CD4-positive, alpha-beta T cell (primary cell): ENCODE data around the gene CDKN2B-AS1. TPM values are rescaled to one million over a fixed set of nuclear protein-coding genes. Genes with fewer than 3 reads are reported as not detected.
A peak's percentile ranks its signal among the peaks of the same experiment; 100 is the strongest.

Source experiments
- ATAC-seq: fragments of 200-7000 bp; cut with Tn5 transposase; one replicate; pipeline ENCODE4 v1.10.0; 2022; ENCODE audit warnings: mild to moderate bottlenecking; ENCODE audit not compliant: poor library complexity
- CTCF ChIA-PET: fragments of 350-600 bp; sonication (Branson Sonifier 250); formaldehyde crosslinking; loops from one replicate; lab custom pipeline; 2021; ENCODE audit warnings: antibody characterized with exemption, inconsistent platforms; lab: Charles Lee
- POLR2A ChIA-PET: fragments of 350-600 bp; sonication (Branson Sonifier 250); formaldehyde crosslinking; loops from one replicate; lab custom pipeline; 2021; ENCODE audit warnings: antibody characterized with exemption, inconsistent platforms; lab: Charles Lee
- DNase-seq, 14 experiments: peaks; one replicate each; pipeline ENCODE4 v3.0.0-alpha.2; 2013 to 2020; ENCODE audit warnings: mixed read lengths in 2 of 14
- H3K27ac ChIP-seq, 2 donors: one replicate each; pipeline versions ENCODE4 v1.5.1 to v1.7.0; 2013; ENCODE audit warnings: low read length in 2 of 2, low read depth in 1 of 2, mild to moderate bottlenecking in 1 of 2
- H3K27me3 ChIP-seq, 2 experiments: 1 replicate in 1 of 2; 2 replicates in 1 of 2; pipeline versions ENCODE4 v1.6.1 to v1.7.0; 2013; ENCODE audit warnings: low read length in 2 of 2, control low read depth in 1 of 2, mild to moderate bottlenecking in 1 of 2, moderate library complexity in 1 of 2; ENCODE audit not compliant: insufficient read depth in 2 of 2, control insufficient read depth in 1 of 2
- H3K36me3 ChIP-seq: one replicate; pipeline ENCODE4 v1.6.1; 2013; ENCODE audit warnings: low read length, control low read depth; ENCODE audit not compliant: insufficient read depth
- H3K4me1 ChIP-seq: one replicate; pipeline ENCODE4 v1.6.1; 2013; ENCODE audit warnings: low read length, control low read depth; ENCODE audit not compliant: insufficient read depth
- H3K4me3 ChIP-seq: one replicate; pipeline ENCODE4 v1.5.1; 2013; ENCODE audit warnings: mild to moderate bottlenecking, low read length, moderate library complexity
- H3K9me3 ChIP-seq, 2 experiments: 1 replicate in 1 of 2; 2 replicates in 1 of 2; pipeline versions ENCODE4 v1.6.1 to v1.7.0; 2013; ENCODE audit warnings: low read length in 2 of 2, mild to moderate bottlenecking in 2 of 2, control low read depth in 1 of 2, moderate library complexity in 1 of 2; ENCODE audit not compliant: control insufficient read depth in 1 of 2, insufficient read depth in 1 of 2
- H3K27ac Mint-ChIP-seq: one replicate; pipeline ENCODE4 v1.8.0; 2020; ENCODE audit warnings: mixed read lengths
- H3K27me3 Mint-ChIP-seq: one replicate; pipeline ENCODE4 v1.8.0; 2021; ENCODE audit warnings: mixed read lengths
- H3K36me3 Mint-ChIP-seq: one replicate; pipeline ENCODE4 v1.8.0; 2021; ENCODE audit warnings: low read depth, mixed read lengths
- H3K4me1 Mint-ChIP-seq: one replicate; pipeline ENCODE4 v1.8.0; 2021; ENCODE audit warnings: low read depth, mixed read lengths
- H3K4me3 Mint-ChIP-seq: one replicate; pipeline ENCODE4 v1.8.0; 2020; ENCODE audit warnings: mild to moderate bottlenecking, mixed read lengths
- H3K9me3 Mint-ChIP-seq: one replicate; pipeline ENCODE4 v1.8.0; 2020; ENCODE audit warnings: mixed read lengths
- intact Hi-C, 2 experiments: fragments of 100-400 bp; cut with DNase I in 1 of 2; cut with micrococcal nuclease in 1 of 2; formaldehyde crosslinking; loops; one replicate each; pipeline versions ENCODE4 v1.15.1 to v1.9.0; 2023 to 2025; cut with DNase I, micrococcal nuclease
- total RNA-seq, 174 experiments: library from RNA in 2 of 174; stranded (reverse) in 2 of 174; gene quantifications; one replicate each; pipeline ENCODE4 v1.2.3 and lab custom pipeline; 2021 to 2026
- TF ChIP-seq, protein P1 (sequence below): fragments of 200-600 bp; IDR thresholded peaks from one replicate; pipeline ENCODE4 v1.8.0; 2022; ENCODE audit warnings: antibody characterized with exemption, mild to moderate bottlenecking

The CDKN2B-AS1 gene
- total RNA-seq, 2 experiments from 2014 or later = 0.25 to 0.30 TPM

GRCh38 chr9:22049411-22049810 lies 54.8 kb downstream of the CDKN2B-AS1 start:
- Mint-ChIP-seq H3K4me3 (no peak overlapping the region), H3K27ac (no peak overlapping the region), H3K36me3 (no peaks in the 10 kb centered on the region), H3K9me3 (no peaks in the 10 kb centered on the region), H3K27me3 (peaks cover 7% of the 10 kb centered on the region), H3K4me1 (peaks cover 12% of the 10 kb centered on the region)
- Histone ChIP-seq H3K4me3 (no peak overlapping the region), H3K4me1 (no peaks in the 10 kb centered on the region), H3K9me3 (no peaks in the 10 kb centered on the region), H3K27ac (no peak overlapping the region), H3K27me3 (no peaks in the 10 kb centered on the region), H3K36me3 (no peaks in the 10 kb centered on the region)
- TF ChIP-seq, protein P1, sequence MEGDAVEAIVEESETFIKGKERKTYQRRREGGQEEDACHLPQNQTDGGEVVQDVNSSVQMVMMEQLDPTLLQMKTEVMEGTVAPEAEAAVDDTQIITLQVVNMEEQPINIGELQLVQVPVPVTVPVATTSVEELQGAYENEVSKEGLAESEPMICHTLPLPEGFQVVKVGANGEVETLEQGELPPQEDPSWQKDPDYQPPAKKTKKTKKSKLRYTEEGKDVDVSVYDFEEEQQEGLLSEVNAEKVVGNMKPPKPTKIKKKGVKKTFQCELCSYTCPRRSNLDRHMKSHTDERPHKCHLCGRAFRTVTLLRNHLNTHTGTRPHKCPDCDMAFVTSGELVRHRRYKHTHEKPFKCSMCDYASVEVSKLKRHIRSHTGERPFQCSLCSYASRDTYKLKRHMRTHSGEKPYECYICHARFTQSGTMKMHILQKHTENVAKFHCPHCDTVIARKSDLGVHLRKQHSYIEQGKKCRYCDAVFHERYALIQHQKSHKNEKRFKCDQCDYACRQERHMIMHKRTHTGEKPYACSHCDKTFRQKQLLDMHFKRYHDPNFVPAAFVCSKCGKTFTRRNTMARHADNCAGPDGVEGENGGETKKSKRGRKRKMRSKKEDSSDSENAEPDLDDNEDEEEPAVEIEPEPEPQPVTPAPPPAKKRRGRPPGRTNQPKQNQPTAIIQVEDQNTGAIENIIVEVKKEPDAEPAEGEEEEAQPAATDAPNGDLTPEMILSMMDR = no peak
- intact Hi-C loops = loop anchor here in 1 of 2 experiments (10.0 kb wide), 1 partner anchor 345 kb away; no protein-coding TSS in a partner anchor
- POLR2A ChIA-PET = no interaction called here
- DNase-seq (no peak), ATAC-seq (no peak)
- CTCF ChIA-PET = no interaction called here

GRCh38 chr9:22050924-22051323 lies 56.3 kb downstream of the CDKN2B-AS1 start:
- ChIA-PET CTCF (interaction anchor here (0.9 kb wide), 1 partner anchor 13 kb away, joined by 4 read pairs; no protein-coding TSS in a partner anchor), POLR2A (no interaction called here)
- no peaks in the 10 kb centered on the region for H3K4me1 ChIP-seq
- no peaks in the 10 kb centered on the region for H3K9me3 ChIP-seq
- peaks cover 12% of the 10 kb centered on the region for H3K4me1 Mint-ChIP-seq
- intact Hi-C loops = no loop called here
- H3K27ac ChIP-seq = no peak overlapping the region
- no peaks in the 10 kb centered on the region for H3K36me3 Mint-ChIP-seq
- H3K27me3 Mint-ChIP-seq = peaks cover 7% of the 10 kb centered on the region
- TF ChIP-seq, protein P1 = no peak
- H3K27ac Mint-ChIP-seq = no peak overlapping the region
- H3K9me3 Mint-ChIP-seq = no peaks in the 10 kb centered on the region
- ATAC-seq (no peak), DNase-seq (peak in 3 of 14 experiments; percentile 8 to 72 (median 11))
- H3K4me3 Mint-ChIP-seq = peak overlapping the region; percentile 1
- H3K27me3 ChIP-seq = no peaks in the 10 kb centered on the region
- H3K36me3 ChIP-seq = no peaks in the 10 kb centered on the region
- no peak overlapping the region for H3K4me3 ChIP-seq

DNA sequence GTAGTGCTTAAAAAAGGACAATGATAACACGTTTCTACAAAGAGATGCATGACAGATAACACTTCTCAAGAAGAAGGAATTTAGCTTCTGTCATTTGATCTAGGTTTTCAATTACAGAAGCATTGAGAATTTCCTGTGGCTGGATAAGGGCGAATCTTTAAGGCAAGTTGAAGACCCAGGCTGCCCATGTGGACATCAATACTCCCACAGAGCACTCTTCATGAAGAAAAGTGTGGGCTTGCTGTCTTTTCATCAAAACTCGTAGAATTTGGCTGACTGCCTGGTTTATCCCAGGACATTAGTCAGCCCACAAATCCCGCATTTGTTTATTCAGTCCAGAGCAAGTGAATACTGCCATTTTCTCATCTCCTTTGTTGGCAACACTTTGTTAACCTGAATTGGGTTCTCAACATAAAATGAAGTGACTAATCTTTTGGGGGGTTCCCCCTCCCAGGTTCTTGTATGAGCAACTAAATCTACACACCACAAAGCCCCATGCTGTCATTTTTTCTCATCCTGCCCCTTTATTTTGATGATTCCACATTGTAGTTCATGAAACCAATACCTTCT lies 57.9 kb downstream of the CDKN2B-AS1 start:
- Mint-ChIP-seq H3K4me1 (peaks cover 12% of the 10 kb centered on the region), H3K27ac (no peak overlapping the region), H3K36me3 (no peaks in the 10 kb centered on the region), H3K4me3 (no peak overlapping the region), H3K9me3 (no peaks in the 10 kb centered on the region), H3K27me3 (peaks cover 7% of the 10 kb centered on the region)
- no peaks in the 10 kb centered on the region for H3K27me3 ChIP-seq
- ChIA-PET CTCF (interaction anchor here (1.2 to 2.8 kb wide), 3 partner anchors 14 to 44 kb away, joined by 3 to 9 read pairs (median 6); partner anchors contain the start of gene CDKN2B), POLR2A (no interaction called here)
- no peak overlapping the region for H3K4me3 ChIP-seq
- no peaks in the 10 kb centered on the region for H3K36me3 ChIP-seq
- ATAC-seq (no peak), DNase-seq (peak in 3 of 14 experiments; percentile 15 to 41 (median 26))
- H3K9me3 ChIP-seq = no peaks in the 10 kb centered on the region
- no peaks in the 10 kb centered on the region for H3K4me1 ChIP-seq
- H3K27ac ChIP-seq = no peak overlapping the region
- TF ChIP-seq, protein P1 = no peak
- intact Hi-C loops = no loop called here
